ENCODE data around the gene RNU4-1. TPM values are rescaled to one million over a fixed set of nuclear protein-coding genes. Genes with fewer than 3 reads are reported as not detected.
"Not testable (repeated sequence)": the region's sequence is repeated elsewhere in the genome, so short reads cannot be mapped to it uniquely, and the experiment has no call there.

The RNU4-1 gene
- total RNA-seq, 3 donors from 2014 or later: under 0.01 TPM; not detected in 1

- Histone ChIP-seq H3K27ac (peak overlapping the region; percentile 78 to 90), H3K4me1 (peaks cover 2 to 12% of the 10 kb centered on the region in 2 donors), H3K9me3 (no peaks in the 10 kb centered on the region), H3K4me3 (peak overlapping the region; percentile 9 to 48 (median 33)), H3K27me3 (no peaks in the 10 kb centered on the region), H3K36me3 (no peaks in the 10 kb centered on the region)
- intact Hi-C loops (cut with DNase I; ENCODE audit: low total_unique reads): loop anchor here (10.0 kb wide), 1 partner anchor 1665 kb away; the partner anchor contains the start of gene CFAP251
- no peak for TF ChIP-seq POLR2A (IDR thresholded peaks at IDR 0.05)
- TF ChIP-seq POLR2AphosphoS5 (IDR thresholded peaks at IDR 0.05): peak in 2 of 3 donors; percentile 17 to 47
- DNase-seq (ENCODE audit: low spot score in 2 of 2): no peak
Measured at GRCh38 chr12:120249875-120250795, 42.9 kb downstream of the RNU4-1 start.

- intact Hi-C loops (cut with DNase I; ENCODE audit: low total_unique reads): no loop called here
- Histone ChIP-seq H3K36me3 (no peaks in the 10 kb centered on the region), H3K4me1 (peaks cover 2 to 12% of the 10 kb centered on the region in 2 donors), H3K27ac (peak overlapping the region; percentile 78 to 90), H3K27me3 (no peaks in the 10 kb centered on the region), H3K9me3 (no peaks in the 10 kb centered on the region), H3K4me3 (peak overlapping the region; percentile 9 to 48 (median 33))
- TF ChIP-seq POLR2AphosphoS5 (IDR thresholded peaks at IDR 0.05): no peak
- no peak for TF ChIP-seq CTCF (IDR thresholded peaks at IDR 0.05)
- no peak for TF ChIP-seq POLR2A (IDR thresholded peaks at IDR 0.05)
- DNase-seq (ENCODE audit: low spot score in 2 of 2): no peak
Measured at GRCh38 chr12:120249266-120249874, 43.7 kb downstream of the RNU4-1 start.

- Histone ChIP-seq H3K27ac (peak overlapping the region; percentile 78 to 91), H3K9me3 (no peaks in the 10 kb centered on the region), H3K36me3 (no peaks in the 10 kb centered on the region), H3K4me1 (peaks cover 2 to 12% of the 10 kb centered on the region in 2 donors), H3K27me3 (no peaks in the 10 kb centered on the region), H3K4me3 (peak overlapping the region in 1 of 3 donors; percentile 34)
- intact Hi-C loops (cut with DNase I; ENCODE audit: low total_unique reads): no loop called here
- no peak for TF ChIP-seq POLR2A (IDR thresholded peaks at IDR 0.05)
- no peak for TF ChIP-seq POLR2AphosphoS5 (IDR thresholded peaks at IDR 0.05)
- TF ChIP-seq CTCF (IDR thresholded peaks at IDR 0.05): no peak
- no peak for DNase-seq (ENCODE audit: low spot score in 2 of 2)
Measured at GRCh38 chr12:120247621-120248030, 45.4 kb downstream of the RNU4-1 start.

- H3K27ac ChIP-seq: peak overlapping the region; percentile 78 to 91
- TF ChIP-seq CTCF (IDR thresholded peaks at IDR 0.05) (no peak), POLR2A (IDR thresholded peaks at IDR 0.05) (no peak)
Measured at GRCh38 chr12:120247183-120247582, 45.9 kb downstream of the RNU4-1 start.

GRCh38 chr12:120246705-120247104, 46.3 kb downstream of the RNU4-1 start:
- peaks cover 2 to 12% of the 10 kb centered on the region in 2 donors for H3K4me1 ChIP-seq
- intact Hi-C loops (cut with DNase I; ENCODE audit: low total_unique reads); H3K27me3 ChIP-seq; H3K36me3 ChIP-seq; H3K4me3 ChIP-seq; DNase-seq (ENCODE audit: low spot score in 2 of 2); H3K9me3 ChIP-seq: not testable (repeated sequence)
- H3K27ac ChIP-seq: peak overlapping the region; percentile 57 to 78

More at GRCh38 chr12:120247183-120247582, 45.9 kb downstream of the RNU4-1 start:
- Histone ChIP-seq H3K4me3 (peak overlapping the region in 1 of 3 donors; percentile 34), H3K4me1 (peaks cover 2 to 12% of the 10 kb centered on the region in 2 donors), H3K36me3 (no peaks in the 10 kb centered on the region), H3K27me3 (no peaks in the 10 kb centered on the region), H3K9me3 (no peaks in the 10 kb centered on the region)
- intact Hi-C loops (cut with DNase I; ENCODE audit: low total_unique reads): no loop called here
- DNase-seq (ENCODE audit: low spot score in 2 of 2): no peak

Other genes with a start within 250 kb of the RNU4-1 start
- gene RAB35, start 176.5 kb downstream of the RNU4-1 start, total RNA-seq: 10 to 100 TPM; 23.3 to 26.8 (median 26.2) TPM
- 10 to 100 TPM; 50.1 to 79.6 (median 73.4) TPM for gene GCN1, start 98.5 kb downstream of the RNU4-1 start, total RNA-seq
- gene RPLP0, start 92.1 kb downstream of the RNU4-1 start, total RNA-seq: 1,000 to 10,000 TPM; 3,137 to 4,833 (median 3,312) TPM
- 10 to 100 TPM; 44.8 to 74.1 (median 53.9) TPM for gene PXN, start 27.5 kb downstream of the RNU4-1 start, total RNA-seq
- gene RNU4-2, start 1.3 kb downstream of the RNU4-1 start, total RNA-seq: under 1 TPM; under 0.01 TPM
- gene SIRT4, start 9.1 kb upstream of the RNU4-1 start, total RNA-seq: 1 to 10 TPM in 2 of 3 donors, under 1 TPM in 1; 0.98 to 3.1 (median 1.6) TPM
- gene PLA2G1B, start 34.5 kb upstream of the RNU4-1 start, total RNA-seq: not detected
- gene MSI1, start 75.9 kb upstream of the RNU4-1 start, total RNA-seq: 1 to 10 TPM in 1 of 3 donors, under 1 TPM in 1, not detected in 1; 0.59 to 2.0 TPM
- 100 to 1,000 TPM; 464 to 649 (median 599) TPM for gene COX6A1, start 144.9 kb upstream of the RNU4-1 start, total RNA-seq
- gene TRIAP1, start 153.1 kb upstream of the RNU4-1 start, total RNA-seq: 10 to 100 TPM; 10.2 to 21.3 (median 13.0) TPM
- 10 to 100 TPM; 26.5 to 35.8 (median 32.5) TPM for gene GATC, start 153.2 kb upstream of the RNU4-1 start, total RNA-seq
- 10 to 100 TPM; 65.9 to 97.3 (median 82.5) TPM for gene SRSF9, start 176.5 kb upstream of the RNU4-1 start, total RNA-seq
- 100 to 1,000 TPM; 155 to 170 (median 167) TPM for gene DYNLL1, start 202.9 kb upstream of the RNU4-1 start, total RNA-seq
- 10 to 100 TPM; 26.2 to 33.0 (median 26.5) TPM for gene COQ5, start 235.9 kb upstream of the RNU4-1 start, total RNA-seq
- gene RNF10, start 241.1 kb upstream of the RNU4-1 start, total RNA-seq: 100 to 1,000 TPM; 112 to 164 (median 149) TPM

All from breast epithelium (tissue), 4 donors.